Astrocyte (in vitro differentiated cells and primary cell): Measurements from ENCODE around the gene UQCC5.

Source experiments
- CTCF ChIP-seq: IDR thresholded peaks from 2 replicates; pipeline ENCODE4 v1.5.1; 2011; ENCODE audit warnings: low read depth, mild to moderate bottlenecking, inconsistent platforms, low read length, moderate library complexity; ENCODE audit not compliant: insufficient read depth
- EZH2 ChIP-seq: IDR thresholded peaks from 2 replicates; pipeline ENCODE4 v1.6.1; 2012; ENCODE audit warnings: mild to moderate bottlenecking, low read length, inconsistent platforms; ENCODE audit not compliant: insufficient read depth

DNA sequence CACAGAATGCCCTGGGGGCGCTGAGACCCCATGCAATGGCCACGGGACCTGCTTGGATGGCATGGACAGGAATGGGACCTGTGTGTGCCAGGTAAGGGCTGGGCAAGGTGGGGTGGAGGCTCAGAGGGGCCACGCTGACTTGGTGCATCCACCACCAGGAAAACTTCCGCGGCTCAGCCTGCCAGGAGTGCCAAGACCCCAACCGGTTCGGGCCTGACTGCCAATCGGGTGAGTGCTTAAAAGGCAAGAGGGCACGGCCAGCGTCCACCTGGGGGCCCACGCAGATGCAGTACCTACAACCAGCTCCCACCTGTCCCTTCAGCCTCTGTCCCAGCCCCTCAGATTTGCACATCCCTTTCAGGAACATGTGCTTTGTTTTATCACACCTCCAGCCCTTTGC, 34.4 kb upstream of the UQCC5 start:
- TF ChIP-seq CTCF, result no peak
- TF ChIP-seq EZH2, result no peak
